ENCODE data around the gene MUC5B. TPM values are rescaled to one million over a fixed set of nuclear protein-coding genes. Genes with fewer than 3 reads are reported as not detected.

MUC5B gene
- total RNA-seq, 1 experiment from 2014 or later = 2.1 TPM

GRCh38 chr11:1272531-1272930 lies 49.7 kb downstream of the MUC5B start:
- Histone ChIP-seq H4K20me1 (ENCODE audit: insufficient read depth) (peaks cover 4% of the 10 kb centered on the region; the same call in 1 of the 2 replicates), H3F3A (ENCODE audit: insufficient read depth, low read depth) (no peaks in the 10 kb centered on the region), H3K4me1 (replicated peaks; ENCODE audit: insufficient read depth) (no peaks in the 10 kb centered on the region), H3K9me2 (ENCODE audit: insufficient read depth) (no peaks in the 10 kb centered on the region), H3K79me2 (ENCODE audit: low read depth) (no peaks in the 10 kb centered on the region), H3K27me3 (ENCODE audit: insufficient read depth, low read depth) (no peaks in the 10 kb centered on the region), H3K4me3 (no peak overlapping the region), H3K9me3 (ENCODE audit: insufficient read depth, low read depth) (no peaks in the 10 kb centered on the region), H3K36me3 (ENCODE audit: low read depth) (no peaks in the 10 kb centered on the region), H3K27ac (no peak overlapping the region), H2AFZ (no peak overlapping the region), H3K4me2 (no peak overlapping the region)
- ChIA-PET CTCF (no interaction called here), POLR2A (ENCODE audit: unreplicated experiment) (no interaction called here)
- DNase-seq = no peak
- intact Hi-C loops (cut with micrococcal nuclease; ENCODE audit: unreplicated experiment) = no loop called here
- BruUV-seq (replicated peaks) = no TSS peak
- TF ChIP-seq CTCF (conservative IDR thresholded peaks at IDR 0.05) = no peak
- no peak for TF ChIP-seq EZH2 (IDR thresholded peaks at IDR 0.05; ENCODE audit: low read depth)

- intact Hi-C loops (cut with micrococcal nuclease; ENCODE audit: unreplicated experiment) = no loop called here
- Histone ChIP-seq H3K27ac (no peak overlapping the region), H3K36me3 (ENCODE audit: low read depth) (no peaks in the 10 kb centered on the region), H3K79me2 (ENCODE audit: low read depth) (no peaks in the 10 kb centered on the region), H3K9me2 (ENCODE audit: insufficient read depth) (no peaks in the 10 kb centered on the region), H3K4me2 (no peak overlapping the region), H3K27me3 (ENCODE audit: insufficient read depth, low read depth) (no peaks in the 10 kb centered on the region), H3K4me3 (no peak overlapping the region), H3F3A (ENCODE audit: insufficient read depth, low read depth) (no peaks in the 10 kb centered on the region), H3K9me3 (ENCODE audit: insufficient read depth, low read depth) (no peaks in the 10 kb centered on the region), H4K20me1 (ENCODE audit: insufficient read depth) (peaks cover 4% of the 10 kb centered on the region; the same call in 1 of the 2 replicates), H3K4me1 (replicated peaks; ENCODE audit: insufficient read depth) (no peaks in the 10 kb centered on the region), H2AFZ (no peak overlapping the region)
- TF ChIP-seq EZH2 (IDR thresholded peaks at IDR 0.05; ENCODE audit: low read depth) = no peak
- TF ChIP-seq CTCF (conservative IDR thresholded peaks at IDR 0.05) = no peak
- CTCF ChIA-PET = no interaction called here
- no TSS peak for BruUV-seq (replicated peaks)
- POLR2A ChIA-PET (ENCODE audit: unreplicated experiment) = no interaction called here
- no peak for DNase-seq
Observed at GRCh38 chr11:1274501-1274900, 51.6 kb downstream of the MUC5B start.

GRCh38 chr11:1275021-1275420 lies 52.2 kb downstream of the MUC5B start:
- BruUV-seq (replicated peaks) = no TSS peak
- ChIA-PET CTCF (no interaction called here), POLR2A (ENCODE audit: unreplicated experiment) (no interaction called here)
- Histone ChIP-seq H4K20me1 (ENCODE audit: insufficient read depth) (peaks cover 4% of the 10 kb centered on the region; the same call in 1 of the 2 replicates), H3K9me3 (ENCODE audit: insufficient read depth, low read depth) (no peaks in the 10 kb centered on the region), H3K27me3 (ENCODE audit: insufficient read depth, low read depth) (no peaks in the 10 kb centered on the region), H3K4me3 (no peak overlapping the region), H3K4me1 (replicated peaks; ENCODE audit: insufficient read depth) (no peaks in the 10 kb centered on the region), H2AFZ (no peak overlapping the region), H3K4me2 (no peak overlapping the region), H3K79me2 (ENCODE audit: low read depth) (no peaks in the 10 kb centered on the region), H3K27ac (no peak overlapping the region), H3K9me2 (ENCODE audit: insufficient read depth) (no peaks in the 10 kb centered on the region), H3F3A (ENCODE audit: insufficient read depth, low read depth) (no peaks in the 10 kb centered on the region), H3K36me3 (ENCODE audit: low read depth) (no peaks in the 10 kb centered on the region)
- no peak for TF ChIP-seq EZH2 (IDR thresholded peaks at IDR 0.05; ENCODE audit: low read depth)
- no peak for TF ChIP-seq CTCF (conservative IDR thresholded peaks at IDR 0.05)
- DNase-seq = no peak
- intact Hi-C loops (cut with micrococcal nuclease; ENCODE audit: unreplicated experiment) = no loop called here

Measured in PC-9 (cell line).